ENCODE measurements around the gene ADGRG6.

DNA sequence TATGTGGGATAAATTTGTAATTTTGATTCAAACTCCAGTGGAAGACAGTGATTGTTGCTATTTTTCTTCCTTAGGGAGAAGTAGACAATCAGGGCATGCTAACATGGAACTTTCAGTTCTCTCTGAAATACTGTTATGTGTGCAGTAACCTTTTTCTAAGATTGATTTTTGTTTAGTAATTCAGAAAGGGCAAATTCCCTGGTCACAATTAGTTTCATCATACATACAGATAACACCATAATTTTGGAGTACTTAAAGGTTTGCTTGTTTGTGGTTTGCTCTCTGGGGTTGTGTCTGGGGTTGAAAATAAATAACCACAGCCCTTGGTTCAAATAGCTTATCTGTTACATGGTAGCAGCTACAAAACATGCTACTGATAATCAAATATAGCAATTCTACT lies 34.4 kb downstream of the ADGRG6 start:
- TF ChIP-seq POLR2AphosphoS5 (IDR thresholded peaks at IDR 0.05) (no peak), EP300 (IDR thresholded peaks at IDR 0.05; ENCODE audit: low read depth) (no peak)
- TF ChIP-seq, protein P1, sequence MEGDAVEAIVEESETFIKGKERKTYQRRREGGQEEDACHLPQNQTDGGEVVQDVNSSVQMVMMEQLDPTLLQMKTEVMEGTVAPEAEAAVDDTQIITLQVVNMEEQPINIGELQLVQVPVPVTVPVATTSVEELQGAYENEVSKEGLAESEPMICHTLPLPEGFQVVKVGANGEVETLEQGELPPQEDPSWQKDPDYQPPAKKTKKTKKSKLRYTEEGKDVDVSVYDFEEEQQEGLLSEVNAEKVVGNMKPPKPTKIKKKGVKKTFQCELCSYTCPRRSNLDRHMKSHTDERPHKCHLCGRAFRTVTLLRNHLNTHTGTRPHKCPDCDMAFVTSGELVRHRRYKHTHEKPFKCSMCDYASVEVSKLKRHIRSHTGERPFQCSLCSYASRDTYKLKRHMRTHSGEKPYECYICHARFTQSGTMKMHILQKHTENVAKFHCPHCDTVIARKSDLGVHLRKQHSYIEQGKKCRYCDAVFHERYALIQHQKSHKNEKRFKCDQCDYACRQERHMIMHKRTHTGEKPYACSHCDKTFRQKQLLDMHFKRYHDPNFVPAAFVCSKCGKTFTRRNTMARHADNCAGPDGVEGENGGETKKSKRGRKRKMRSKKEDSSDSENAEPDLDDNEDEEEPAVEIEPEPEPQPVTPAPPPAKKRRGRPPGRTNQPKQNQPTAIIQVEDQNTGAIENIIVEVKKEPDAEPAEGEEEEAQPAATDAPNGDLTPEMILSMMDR (IDR thresholded peaks at IDR 0.05): no peak
